ENCODE measurements around the gene CER1. TPM values are rescaled to one million over a fixed set of nuclear protein-coding genes. Genes with fewer than 3 reads are reported as not detected.

Gene CER1
- polyA plus RNA-seq, 1 donor from 2014 or later, result not detected

- Histone ChIP-seq H3K27ac (ENCODE audit: low read length) (no peak overlapping the region), H3F3A (ENCODE audit: insufficient read depth, low read length, poor library complexity, severe bottlenecking) (no peaks in the 10 kb centered on the region), H3K4me3 (ENCODE audit: low read length) (no peak overlapping the region), H4K20me1 (ENCODE audit: insufficient read depth) (no peaks in the 10 kb centered on the region), H3K9me3 (ENCODE audit: low read length) (no peaks in the 10 kb centered on the region), H3K4me2 (ENCODE audit: low read length) (no peak overlapping the region), H2AFZ (ENCODE audit: low read depth, low read length) (no peak overlapping the region), H3K36me3 (ENCODE audit: insufficient read depth, low read length) (no peaks in the 10 kb centered on the region), H3K79me2 (replicated peaks; ENCODE audit: insufficient read depth, low read length) (no peaks in the 10 kb centered on the region), H3K9me2 (ENCODE audit: insufficient read depth, low read length) (no peaks in the 10 kb centered on the region), H3K27me3 (ENCODE audit: insufficient read depth, low read depth, low read length) (no peaks in the 10 kb centered on the region), H3K9ac (ENCODE audit: low read length) (no peak overlapping the region)
- TF ChIP-seq EP300 (conservative IDR thresholded peaks at IDR 0.05; ENCODE audit: poor library complexity, severe bottlenecking) (no peak), SMC3 (conservative IDR thresholded peaks at IDR 0.05; ENCODE audit: poor library complexity) (no peak), REST (IDR thresholded peaks at IDR 0.05; ENCODE audit: borderline replicate concordance) (no peak), POLR2AphosphoS5 (IDR thresholded peaks at IDR 0.05) (no peak), EZH2 (IDR thresholded peaks at IDR 0.05; ENCODE audit: borderline replicate concordance, insufficient read depth, low read length, poor library complexity, severe bottlenecking) (no peak)
Observed at GRCh38 chr9:14752271-14752670, 29.7 kb upstream of the CER1 start.

DNA sequence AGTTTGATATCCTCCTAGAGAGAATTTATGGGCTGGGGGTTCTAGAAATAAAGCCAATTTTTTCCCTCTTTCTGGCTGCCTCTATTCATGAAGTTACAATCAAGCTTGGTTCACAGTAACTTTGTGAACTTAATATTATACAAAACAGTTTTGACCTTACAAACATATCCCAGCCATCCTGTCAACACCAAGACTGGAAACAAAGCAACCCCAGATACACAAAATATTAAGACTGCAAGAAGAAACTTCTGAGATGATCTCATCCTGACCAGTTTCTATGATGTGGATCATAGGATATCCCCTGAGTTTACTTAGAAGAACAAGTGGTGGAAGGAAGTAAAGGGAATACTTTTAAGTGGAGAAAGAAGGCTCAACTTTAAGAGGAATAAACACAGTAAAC lies 28.3 kb upstream of the CER1 start:
- Histone ChIP-seq H3K9me3 (ENCODE audit: low read length) (no peaks in the 10 kb centered on the region), H3K36me3 (ENCODE audit: insufficient read depth, low read length) (no peaks in the 10 kb centered on the region), H2AFZ (ENCODE audit: low read depth, low read length) (no peak overlapping the region), H3K9ac (ENCODE audit: low read length) (no peak overlapping the region), H3K4me3 (ENCODE audit: low read length) (no peak overlapping the region), H3K4me2 (ENCODE audit: low read length) (no peak overlapping the region), H3K9me2 (ENCODE audit: insufficient read depth, low read length) (no peaks in the 10 kb centered on the region), H3K27ac (ENCODE audit: low read length) (no peak overlapping the region), H4K20me1 (ENCODE audit: insufficient read depth) (no peaks in the 10 kb centered on the region), H3K79me2 (replicated peaks; ENCODE audit: insufficient read depth, low read length) (no peaks in the 10 kb centered on the region), H3F3A (ENCODE audit: insufficient read depth, low read length, poor library complexity, severe bottlenecking) (no peaks in the 10 kb centered on the region), H3K27me3 (ENCODE audit: insufficient read depth, low read depth, low read length) (no peaks in the 10 kb centered on the region)
- no peak for TF ChIP-seq RAD21 (conservative IDR thresholded peaks at IDR 0.05)
- TF ChIP-seq MXI1 (conservative IDR thresholded peaks at IDR 0.05; ENCODE audit: poor library complexity, severe bottlenecking), result no peak
- TF ChIP-seq SMC3 (conservative IDR thresholded peaks at IDR 0.05; ENCODE audit: poor library complexity), result no peak
- no peak for TF ChIP-seq REST (IDR thresholded peaks at IDR 0.05; ENCODE audit: borderline replicate concordance)
- TF ChIP-seq EZH2 (IDR thresholded peaks at IDR 0.05; ENCODE audit: borderline replicate concordance, insufficient read depth, low read length, poor library complexity, severe bottlenecking), result no peak
- TF ChIP-seq POLR2AphosphoS5 (IDR thresholded peaks at IDR 0.05), result no peak
- TF ChIP-seq EP300 (conservative IDR thresholded peaks at IDR 0.05; ENCODE audit: poor library complexity, severe bottlenecking), result no peak
- no peak for TF ChIP-seq TAF1 (IDR thresholded peaks at IDR 0.05; ENCODE audit: low read depth)
- TF ChIP-seq CTCF (IDR thresholded peaks at IDR 0.05; ENCODE audit: poor library complexity, severe bottlenecking), result no peak
